Brain pericyte (primary cell): ENCODE data around the gene PHLDB3.
A peak's percentile ranks its signal among the peaks of the same experiment; 100 is the strongest.
"Not testable (repeated sequence)": the region's sequence is repeated elsewhere in the genome, so short reads cannot be mapped to it uniquely, and the experiment has no call there.

ENCODE experiments used
- DNase-seq: peaks from one replicate; pipeline ENCODE4 v3.0.0-alpha.2; 2012; ENCODE audit warnings: low read depth, low spot score

PHLDB3 gene

GRCh38 chr19:43527860-43528622, 23.5 kb upstream of the PHLDB3 start:
- DNase-seq = no peak

- DNase-seq = no peak
Observed at GRCh38 chr19:43526884-43527859, 22.6 kb upstream of the PHLDB3 start, which contains the start of gene ETHE1. ETHE1 (minus strand) TSS chr19:43527201; CDS start chr19:43527177, 24 bp downstream.

- no peak for DNase-seq
Observed at GRCh38 chr19:43525836-43526771, 21.6 kb upstream of the PHLDB3 start.

GRCh38 chr19:43524922-43525835, 20.6 kb upstream of the PHLDB3 start:
- DNase-seq = no peak

- not testable (repeated sequence) for DNase-seq
Observed at GRCh38 chr19:43523696-43524095, 19.1 kb upstream of the PHLDB3 start.

GRCh38 chr19:43522929-43523328, 18.4 kb upstream of the PHLDB3 start:
- DNase-seq = no peak

GRCh38 chr19:43519436-43520088, 15.0 kb upstream of the PHLDB3 start:
- peak; percentile 45 for DNase-seq

- no peak for DNase-seq
Observed at GRCh38 chr19:43518051-43518450, 13.5 kb upstream of the PHLDB3 start.

- not testable (repeated sequence) for DNase-seq
Observed at GRCh38 chr19:43512399-43512798, 7.9 kb upstream of the PHLDB3 start.

GRCh38 chr19:43511324-43511723, 6.8 kb upstream of the PHLDB3 start:
- no peak for DNase-seq

- DNase-seq = no peak
Observed at GRCh38 chr19:43510713-43511112, 6.2 kb upstream of the PHLDB3 start.

GRCh38 chr19:43507880-43508279, 3.3 kb upstream of the PHLDB3 start:
- no peak for DNase-seq

- DNase-seq = no peak
Observed at GRCh38 chr19:43506629-43507028, 2.1 kb upstream of the PHLDB3 start.

- no peak for DNase-seq
Observed at GRCh38 chr19:43505941-43506340, 1.4 kb upstream of the PHLDB3 start.

- no peak for DNase-seq
Observed at GRCh38 chr19:43505186-43505456, 575 bp upstream of the PHLDB3 start.

GRCh38 chr19:43503501-43504425, 783 bp downstream of the PHLDB3 start:
- DNase-seq = peak; percentile 61

GRCh38 chr19:43502419-43502976, 2.0 kb downstream of the PHLDB3 start:
- no peak for DNase-seq

GRCh38 chr19:43501661-43502418, 2.7 kb downstream of the PHLDB3 start:
- DNase-seq = no peak
